GM19395 (cell line): ENCODE data around the gene SETD1A.
"Not testable (repeated sequence)": the region's sequence is repeated elsewhere in the genome, so short reads cannot be mapped to it uniquely, and the experiment has no call there.

ENCODE experiments used
- ATAC-seq: cut with Tn5 transposase; IDR thresholded peaks from one replicate; pipeline ENCODE4 v1.9.1; 2021; ENCODE audit warnings: mild to moderate bottlenecking, moderate library complexity; ENCODE audit not compliant: unreplicated experiment

The SETD1A gene

DNA sequence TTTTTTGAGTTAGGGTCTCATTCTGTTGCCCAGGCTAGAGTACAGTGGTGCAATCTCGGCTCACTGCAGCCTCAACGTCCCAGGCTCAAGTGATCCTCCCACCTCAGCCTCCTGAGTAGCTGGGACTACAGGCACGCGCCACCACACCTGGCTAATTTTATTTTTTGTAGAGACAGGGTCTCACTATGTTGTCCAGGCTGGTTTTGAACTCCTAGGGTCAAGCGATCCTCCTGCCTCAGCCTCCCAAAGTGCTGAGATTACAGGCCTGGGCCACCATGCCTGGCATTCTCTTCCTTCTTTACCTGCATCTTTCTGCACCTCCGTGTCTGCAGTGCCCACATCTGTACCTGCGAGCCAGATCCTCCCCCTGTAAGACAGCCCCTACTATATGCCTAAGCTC lies 54.3 kb downstream of the SETD1A start:
- ATAC-seq: not testable (repeated sequence)

- ATAC-seq: not testable (repeated sequence)
Observed at GRCh38 chr16:31013292-31013691, 55.7 kb downstream of the SETD1A start.

GRCh38 chr16:31016018-31016417 lies 58.5 kb downstream of the SETD1A start:
- no peak for ATAC-seq

GRCh38 chr16:31017756-31018155 lies 60.2 kb downstream of the SETD1A start:
- ATAC-seq: not testable (repeated sequence)

GRCh38 chr16:31020536-31020935 lies 63.0 kb downstream of the SETD1A start:
- no peak for ATAC-seq

- ATAC-seq: no peak
Observed at GRCh38 chr16:31022544-31023251, 65.1 kb downstream of the SETD1A start.

DNA sequence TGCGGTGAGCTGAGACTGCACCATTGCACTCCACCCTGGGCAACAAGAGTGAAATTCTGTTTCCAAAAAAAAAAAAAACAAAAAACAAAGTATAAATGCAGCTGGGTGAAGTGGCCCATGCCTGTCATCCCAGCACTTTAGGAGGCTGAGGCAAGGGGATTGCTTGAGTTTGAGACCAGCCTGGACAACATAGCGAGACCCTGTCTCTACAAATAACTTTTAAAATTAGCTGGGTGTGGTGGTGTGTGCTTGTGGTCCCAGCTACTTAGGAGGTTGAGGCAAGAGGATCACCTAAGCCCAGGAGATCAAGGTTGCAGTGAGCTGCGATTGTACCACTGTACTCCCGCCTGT lies 65.7 kb downstream of the SETD1A start:
- no peak for ATAC-seq

DNA sequence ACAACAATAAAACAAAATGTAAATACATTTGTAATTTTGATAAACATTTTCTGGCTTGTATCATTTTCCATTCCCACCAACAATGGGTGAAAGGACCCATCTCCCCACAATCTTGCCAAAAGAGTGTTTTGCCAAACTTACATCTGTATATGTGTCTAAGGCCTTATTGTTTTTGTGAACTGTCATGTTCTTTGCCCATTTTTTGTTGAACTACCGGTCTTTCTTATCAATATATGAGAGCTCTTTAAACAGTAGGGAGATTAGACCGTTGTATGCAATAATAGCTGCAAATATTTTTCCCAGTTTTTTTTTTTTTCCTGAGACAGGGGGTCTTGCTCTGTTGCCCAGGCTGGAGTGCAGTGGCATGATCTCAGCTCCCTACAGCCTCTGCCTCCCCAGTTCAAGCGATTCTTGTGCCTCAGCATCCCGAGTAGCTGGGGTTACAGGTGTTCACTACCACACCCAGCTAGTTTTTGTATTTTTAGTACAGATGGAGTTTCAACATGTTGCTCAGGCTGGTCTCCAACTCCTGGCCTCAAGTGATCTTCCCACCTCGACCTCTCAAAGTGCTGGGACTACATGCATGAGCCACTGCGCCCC lies 66.2 kb downstream of the SETD1A start:
- no peak for ATAC-seq

DNA sequence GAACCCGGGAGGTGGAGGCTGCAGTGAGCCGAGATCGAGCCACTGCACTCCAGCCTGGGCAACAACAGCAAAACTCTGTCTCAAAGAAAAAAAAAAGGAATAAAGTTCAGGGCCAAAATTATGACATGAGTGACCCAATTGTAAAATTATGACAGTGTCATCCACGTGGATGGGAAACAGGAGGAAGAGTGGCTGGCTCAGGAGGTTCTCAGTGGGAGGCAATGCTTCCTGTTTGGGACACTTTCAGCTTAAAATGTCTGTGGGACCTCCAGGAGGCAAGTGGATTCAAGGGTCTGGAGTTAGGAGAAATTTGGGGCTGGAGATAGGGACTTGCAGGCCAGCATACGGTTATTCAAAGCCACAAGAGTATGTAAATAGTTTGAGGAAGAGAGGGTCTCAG lies 67.8 kb downstream of the SETD1A start:
- ATAC-seq: no peak

- no peak for ATAC-seq
Observed at GRCh38 chr16:31029272-31029671, 71.7 kb downstream of the SETD1A start.

- ATAC-seq: no peak
Observed at GRCh38 chr16:31031276-31031675, 73.7 kb downstream of the SETD1A start.

DNA sequence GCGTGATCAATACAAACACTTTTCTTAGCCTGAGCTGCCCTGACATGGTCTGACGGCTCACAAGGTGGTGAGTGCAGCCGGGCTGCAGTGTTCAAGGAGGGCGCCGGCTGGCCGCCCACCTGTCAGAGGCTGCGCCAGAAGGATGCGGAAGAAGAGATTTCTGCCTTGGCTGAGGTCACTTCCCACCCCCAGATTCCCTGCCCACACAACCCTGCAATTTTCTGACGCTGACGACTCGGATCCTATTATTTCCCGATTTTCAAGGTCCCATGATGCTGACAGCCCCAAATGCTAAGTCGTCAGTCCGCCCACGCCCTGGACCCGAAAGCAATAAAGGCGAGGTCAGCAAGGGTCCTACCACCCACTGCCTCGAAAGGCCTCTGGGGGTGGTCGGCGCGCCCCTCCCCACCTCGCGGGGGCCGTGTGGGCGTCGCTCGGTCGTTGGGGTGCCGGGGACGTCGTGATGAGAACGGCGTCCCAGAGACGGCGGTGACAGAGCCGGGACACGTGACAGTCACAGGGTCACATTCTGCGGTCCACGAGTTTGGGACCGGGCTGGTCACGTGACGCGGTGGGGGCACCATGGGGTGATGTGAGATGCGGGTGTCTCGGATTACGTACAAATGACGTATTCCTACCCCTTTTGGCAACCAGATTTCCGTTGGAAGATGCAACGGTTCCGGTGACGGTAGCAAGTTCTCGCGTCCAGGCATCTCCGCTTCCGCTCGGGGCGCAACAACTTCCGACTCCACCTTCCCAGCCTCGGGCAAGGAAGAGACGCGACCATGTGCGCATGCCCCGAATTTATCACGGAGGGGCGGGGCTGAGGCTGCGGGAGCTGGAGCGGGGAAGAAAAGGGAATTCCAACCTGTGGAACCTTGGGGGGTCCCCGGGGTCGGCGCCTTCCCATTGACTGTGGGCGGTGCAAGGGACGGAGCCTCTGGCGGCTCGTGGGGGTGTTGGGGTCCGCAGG lies 75.5 kb downstream of the SETD1A start, which contains the start of gene STX4:
STX4 (plus strand) TSS at position 823 of the 973 bp plus-strand sequence. CDS start 248 bp downstream, outside the sequence.
- ATAC-seq: peak; percentile 83

DNA sequence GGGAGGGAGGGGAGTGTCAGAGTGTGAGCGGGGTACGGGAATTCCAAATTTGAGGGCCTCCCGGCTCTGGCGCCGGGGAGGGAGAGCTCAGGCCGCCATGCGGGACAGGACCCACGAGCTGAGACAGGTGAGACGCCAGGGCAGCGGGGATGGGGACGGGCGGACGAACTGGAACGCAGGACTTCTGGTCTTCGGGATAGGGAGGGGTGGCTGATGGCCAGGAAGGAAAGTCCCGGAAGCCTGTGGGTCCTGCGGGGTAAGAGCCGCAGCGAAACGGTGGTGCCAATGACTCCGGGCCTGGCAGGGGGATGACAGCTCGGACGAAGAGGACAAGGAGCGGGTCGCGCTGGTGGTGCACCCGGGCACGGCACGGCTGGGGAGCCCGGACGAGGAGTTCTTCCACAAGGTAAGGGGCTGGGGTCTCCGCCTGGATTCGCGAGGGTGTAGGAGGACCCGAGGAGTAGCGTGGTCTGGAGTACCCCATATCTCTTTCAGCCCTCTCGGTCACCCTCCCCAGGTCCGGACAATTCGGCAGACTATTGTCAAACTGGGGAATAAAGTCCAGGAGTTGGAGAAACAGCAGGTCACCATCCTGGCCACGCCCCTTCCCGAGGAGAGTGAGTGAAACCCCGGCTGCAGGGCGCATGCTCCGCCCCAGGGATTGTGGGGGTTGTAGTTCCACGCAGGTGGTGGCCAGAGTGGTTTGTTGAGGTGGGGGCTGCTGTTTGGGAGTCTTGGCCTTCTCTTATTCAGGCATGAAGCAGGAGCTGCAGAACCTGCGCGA lies 76.3 kb downstream of the SETD1A start:
- ATAC-seq: peak; percentile 50
